ENCODE data around the gene PSD4.

The PSD4 gene

DNA sequence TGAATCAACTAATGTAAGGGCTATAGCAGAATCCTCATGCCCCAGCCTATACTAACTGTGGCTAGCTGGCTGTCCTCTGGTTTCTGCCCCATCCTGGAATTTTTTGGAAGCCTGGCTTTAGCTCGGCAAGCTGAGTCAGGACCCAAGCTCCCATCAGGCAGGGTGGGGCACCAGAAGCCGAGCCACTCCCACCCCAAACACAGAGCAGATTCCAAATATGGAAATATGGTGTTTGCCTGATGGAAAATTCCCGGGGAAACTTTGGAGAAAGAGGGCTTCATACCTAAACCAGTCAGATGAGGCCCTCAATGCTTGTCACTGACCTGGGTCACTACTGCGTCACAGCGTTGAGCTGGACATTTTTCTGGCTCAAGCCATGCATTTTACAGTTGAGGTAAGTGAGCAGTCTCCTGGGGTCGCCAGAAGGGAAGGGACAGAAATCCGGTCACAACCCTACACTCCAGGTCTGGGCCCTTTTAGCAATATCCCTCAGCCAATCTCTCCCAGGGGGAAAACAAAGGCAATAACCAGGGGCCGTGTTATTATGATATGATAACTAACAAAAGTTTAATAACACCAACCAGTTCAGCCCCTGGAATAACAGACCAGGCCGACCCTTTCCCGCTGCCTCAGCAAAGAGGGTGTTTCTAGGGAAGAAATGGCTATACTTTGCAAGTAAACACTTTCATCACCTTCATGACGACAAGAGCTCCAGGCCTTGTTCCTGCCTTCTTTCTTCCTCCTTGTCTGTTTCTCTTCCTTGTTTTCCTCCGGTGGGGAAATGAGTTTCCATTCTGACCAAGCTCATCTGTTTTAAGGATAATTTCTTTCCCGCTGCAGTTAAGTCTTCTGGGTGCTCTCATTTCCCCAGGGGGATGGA is 37.7 kb downstream of the PSD4 start:
- Mint-ChIP-seq H3K27ac (no peak overlapping the region), H3K9me3 (no peaks in the 10 kb centered on the region), H3K4me1 (ENCODE audit: low read depth) (no peaks in the 10 kb centered on the region), H3K4me3 (no peak overlapping the region), H3K27me3 (no peaks in the 10 kb centered on the region), H3K36me3 (ENCODE audit: low read depth) (no peaks in the 10 kb centered on the region)
- DNase-seq = no peak

GRCh38 chr2:113212245-113213060 is 38.7 kb downstream of the PSD4 start:
- Mint-ChIP-seq H3K9me3 (no peaks in the 10 kb centered on the region), H3K27me3 (no peaks in the 10 kb centered on the region), H3K27ac (no peak overlapping the region), H3K4me3 (no peak overlapping the region), H3K36me3 (ENCODE audit: low read depth) (no peaks in the 10 kb centered on the region), H3K4me1 (ENCODE audit: low read depth) (peaks cover 4% of the 10 kb centered on the region)
- DNase-seq = no peak

DNA sequence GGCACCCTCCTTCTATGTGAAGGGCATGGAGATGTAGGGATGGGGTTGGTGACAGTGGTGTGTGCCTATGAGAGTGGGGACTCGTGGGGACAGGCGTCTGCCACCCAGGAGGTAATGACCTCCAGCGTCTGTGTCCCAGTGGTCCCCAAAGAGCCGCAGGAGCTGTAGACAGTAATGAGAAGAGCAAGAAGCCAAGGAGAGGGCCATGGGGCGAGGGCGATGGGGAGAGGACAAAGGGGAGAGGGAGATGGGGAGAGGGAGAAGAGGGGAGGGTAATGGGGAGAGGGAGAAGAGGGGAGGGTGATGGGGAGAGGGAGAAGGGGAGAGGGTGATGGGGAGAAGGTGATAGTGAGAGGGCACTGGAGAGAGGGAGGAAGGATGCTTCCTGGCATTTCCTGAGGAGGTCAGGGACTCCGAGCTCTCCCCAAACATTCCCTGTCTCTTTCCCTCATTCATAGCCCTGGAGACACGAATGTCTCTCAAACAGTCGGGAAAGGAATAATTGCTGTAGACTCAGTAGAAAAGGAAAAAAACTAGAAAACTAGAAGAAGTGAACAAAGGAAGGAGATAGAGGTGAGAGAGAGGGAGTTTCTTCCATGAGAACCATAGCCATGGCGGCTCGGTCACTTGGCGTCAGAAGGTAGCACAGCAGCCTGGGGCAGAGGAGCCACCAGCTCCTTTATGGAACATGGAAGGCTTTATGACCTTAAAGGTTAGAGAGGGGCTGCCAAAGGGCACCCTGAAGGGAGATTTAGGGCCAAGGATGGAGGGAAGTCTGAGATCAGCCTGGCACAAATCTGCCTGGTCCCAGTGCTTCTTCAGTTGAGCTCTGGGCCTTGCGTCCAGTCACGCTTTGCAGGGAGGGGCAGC is 39.5 kb downstream of the PSD4 start:
- Mint-ChIP-seq H3K4me1 (ENCODE audit: low read depth) (peaks cover 10% of the 10 kb centered on the region), H3K4me3 (no peak overlapping the region)

DNA sequence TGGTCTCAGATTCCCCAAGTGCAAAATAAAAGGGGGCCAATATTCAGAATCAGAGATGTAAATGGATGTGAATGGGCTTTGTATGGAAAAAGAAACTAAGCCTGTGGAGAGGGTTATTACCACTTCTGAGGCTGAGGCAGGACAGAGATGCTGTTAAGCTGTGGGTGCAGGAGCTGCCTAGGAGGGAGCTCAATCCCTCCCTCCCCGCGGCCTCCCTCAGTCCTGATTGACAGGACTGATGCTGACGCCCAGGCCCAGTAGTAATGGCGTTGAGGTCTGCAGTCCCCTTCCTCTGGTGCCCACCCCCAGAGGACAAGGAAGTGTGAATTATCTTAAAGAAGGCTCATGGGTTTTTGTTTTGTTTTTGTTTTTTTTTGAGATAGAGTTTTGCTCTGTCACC is 40.4 kb downstream of the PSD4 start:
- no peaks in the 10 kb centered on the region for H3K27me3 Mint-ChIP-seq
- no peak overlapping the region for H3K27ac Mint-ChIP-seq
- no peaks in the 10 kb centered on the region for H3K36me3 Mint-ChIP-seq (ENCODE audit: low read depth)
- no peak for DNase-seq
- no peak overlapping the region for H3K4me3 Mint-ChIP-seq
- H3K9me3 Mint-ChIP-seq = no peaks in the 10 kb centered on the region
- peaks cover 14% of the 10 kb centered on the region for H3K4me1 Mint-ChIP-seq (ENCODE audit: low read depth)

More for the DNA sequence above, 39.5 kb downstream of the PSD4 start:
- H3K27ac Mint-ChIP-seq = no peak overlapping the region
- no peak for DNase-seq
- H3K36me3 Mint-ChIP-seq (ENCODE audit: low read depth) = no peaks in the 10 kb centered on the region
- no peaks in the 10 kb centered on the region for H3K9me3 Mint-ChIP-seq
- no peaks in the 10 kb centered on the region for H3K27me3 Mint-ChIP-seq

GRCh38 chr2:113215056-113215455 is 41.3 kb downstream of the PSD4 start:
- no peak for DNase-seq
- H3K27me3 Mint-ChIP-seq = no peaks in the 10 kb centered on the region
- H3K9me3 Mint-ChIP-seq = no peaks in the 10 kb centered on the region
- no peak overlapping the region for H3K4me3 Mint-ChIP-seq
- H3K27ac Mint-ChIP-seq = no peak overlapping the region
- H3K4me1 Mint-ChIP-seq (ENCODE audit: low read depth) = peaks cover 14% of the 10 kb centered on the region
- no peaks in the 10 kb centered on the region for H3K36me3 Mint-ChIP-seq (ENCODE audit: low read depth)

- H3K4me3 Mint-ChIP-seq = no peak overlapping the region
- H3K4me1 Mint-ChIP-seq (ENCODE audit: low read depth) = peaks cover 14% of the 10 kb centered on the region
- H3K27ac Mint-ChIP-seq = no peak overlapping the region
- DNase-seq = no peak
- H3K36me3 Mint-ChIP-seq (ENCODE audit: low read depth) = no peaks in the 10 kb centered on the region
- no peaks in the 10 kb centered on the region for H3K9me3 Mint-ChIP-seq
- H3K27me3 Mint-ChIP-seq = no peaks in the 10 kb centered on the region
Measured at GRCh38 chr2:113216321-113216720, 42.5 kb downstream of the PSD4 start.

DNA sequence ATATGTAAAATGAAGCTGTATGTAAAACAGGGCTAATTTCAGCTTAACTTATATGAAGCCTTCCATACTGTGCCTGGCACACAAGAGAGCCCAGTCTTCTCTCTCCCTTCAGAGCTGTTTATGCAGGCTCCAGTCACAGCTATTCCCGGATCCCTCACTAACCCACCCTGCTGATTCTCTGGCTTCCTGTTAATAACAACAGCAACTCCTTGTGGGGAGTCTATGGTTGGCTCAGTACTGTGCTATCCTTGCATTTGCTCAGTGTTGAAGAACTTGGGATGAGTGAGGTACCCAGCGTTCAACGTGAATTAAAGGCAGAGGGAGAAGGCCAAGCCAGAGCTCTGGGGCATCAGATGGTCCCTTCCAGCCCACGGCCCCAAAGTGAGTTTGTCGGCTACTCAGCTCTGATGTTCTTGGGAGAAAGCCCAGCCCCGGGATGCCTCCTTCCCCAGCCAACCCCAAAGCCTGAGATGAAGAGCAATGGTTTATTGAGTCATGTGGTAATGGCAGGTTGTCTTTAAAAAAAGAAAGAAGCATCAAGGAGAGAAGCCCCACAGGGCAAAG is 43.2 kb downstream of the PSD4 start:
- H3K36me3 Mint-ChIP-seq (ENCODE audit: low read depth) = no peaks in the 10 kb centered on the region
- no peaks in the 10 kb centered on the region for H3K9me3 Mint-ChIP-seq
- no peak for DNase-seq
- no peak overlapping the region for H3K27ac Mint-ChIP-seq
- no peaks in the 10 kb centered on the region for H3K27me3 Mint-ChIP-seq
- H3K4me1 Mint-ChIP-seq (ENCODE audit: low read depth) = peaks cover 14% of the 10 kb centered on the region
- no peak overlapping the region for H3K4me3 Mint-ChIP-seq

GRCh38 chr2:113217455-113218282 is 43.9 kb downstream of the PSD4 start:
- Mint-ChIP-seq H3K27me3 (no peaks in the 10 kb centered on the region), H3K9me3 (no peaks in the 10 kb centered on the region), H3K4me3 (no peak overlapping the region), H3K27ac (no peak overlapping the region), H3K4me1 (ENCODE audit: low read depth) (peaks cover 14% of the 10 kb centered on the region), H3K36me3 (ENCODE audit: low read depth) (no peaks in the 10 kb centered on the region)
- no peak for DNase-seq

DNA sequence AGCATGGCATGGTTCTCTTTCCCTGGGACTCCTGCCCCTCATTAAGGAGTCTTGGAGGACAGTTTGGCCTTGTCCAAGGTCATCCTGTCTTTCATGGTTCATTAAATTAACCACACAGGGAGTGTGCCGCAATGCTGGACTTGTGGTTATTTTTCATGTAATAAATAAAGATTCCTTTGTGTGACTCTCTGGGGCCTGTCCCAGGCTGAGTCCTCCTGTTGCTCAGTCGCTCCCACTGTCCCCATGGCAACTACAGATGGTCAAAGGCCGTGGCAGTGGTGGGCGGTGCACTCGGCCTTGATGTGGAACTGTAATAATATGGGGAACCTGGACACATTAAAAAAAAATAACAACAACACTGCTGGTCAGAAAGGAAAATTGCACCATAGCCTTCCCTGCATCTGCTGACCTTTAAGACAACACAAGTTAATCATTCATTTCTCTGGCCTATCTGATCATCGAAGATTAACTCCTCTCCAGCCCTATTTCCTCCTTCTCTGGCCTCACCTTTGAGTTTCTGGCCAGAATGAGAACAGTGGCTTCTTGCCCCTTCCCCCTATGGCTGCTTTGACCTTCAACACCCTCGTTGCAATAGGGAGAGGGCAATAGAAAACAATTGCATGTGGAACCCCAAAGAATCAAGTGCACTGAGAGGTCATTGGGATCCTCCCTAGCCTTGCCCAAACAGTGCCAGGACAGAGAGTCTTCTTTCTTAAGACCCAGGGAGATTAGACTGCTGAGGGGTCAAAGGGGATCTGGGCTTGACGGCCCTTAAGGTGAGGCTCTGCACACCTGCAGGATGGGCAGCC is 44.7 kb downstream of the PSD4 start:
- H3K36me3 Mint-ChIP-seq (ENCODE audit: low read depth) = no peaks in the 10 kb centered on the region
- no peaks in the 10 kb centered on the region for H3K27me3 Mint-ChIP-seq
- H3K4me3 Mint-ChIP-seq = no peak overlapping the region
- no peak overlapping the region for H3K27ac Mint-ChIP-seq
- H3K9me3 Mint-ChIP-seq = no peaks in the 10 kb centered on the region
- peaks cover 14% of the 10 kb centered on the region for H3K4me1 Mint-ChIP-seq (ENCODE audit: low read depth)
- no peak for DNase-seq

GRCh38 chr2:113219092-113219441 is 45.3 kb downstream of the PSD4 start:
- Mint-ChIP-seq H3K27ac (no peak overlapping the region), H3K27me3 (no peaks in the 10 kb centered on the region), H3K9me3 (no peaks in the 10 kb centered on the region), H3K36me3 (ENCODE audit: low read depth) (no peaks in the 10 kb centered on the region), H3K4me3 (no peak overlapping the region), H3K4me1 (ENCODE audit: low read depth) (peaks cover 14% of the 10 kb centered on the region)
- no peak for DNase-seq

DNA sequence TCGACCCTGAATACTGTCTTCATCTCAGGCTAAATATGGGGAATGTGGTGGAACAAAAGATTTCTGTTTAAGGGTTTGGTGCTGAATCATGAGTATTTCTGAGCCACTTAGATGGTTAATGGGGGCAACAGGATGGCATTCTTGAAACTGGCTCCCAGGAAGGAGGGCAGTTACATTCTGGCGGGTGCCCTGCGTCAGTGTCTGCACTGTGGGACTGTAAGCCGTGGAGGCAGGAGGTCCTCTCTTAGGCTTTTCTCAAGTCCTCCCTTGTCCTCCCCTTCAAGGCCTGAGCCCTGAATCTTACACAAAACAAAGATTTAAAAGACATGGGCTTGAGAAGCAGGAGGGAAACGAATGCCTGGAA is 45.7 kb downstream of the PSD4 start:
- DNase-seq = no peak
- Mint-ChIP-seq H3K36me3 (ENCODE audit: low read depth) (no peaks in the 10 kb centered on the region), H3K27me3 (no peaks in the 10 kb centered on the region), H3K9me3 (no peaks in the 10 kb centered on the region), H3K4me3 (no peak overlapping the region), H3K27ac (no peak overlapping the region), H3K4me1 (ENCODE audit: low read depth) (peaks cover 14% of the 10 kb centered on the region)

- H3K27me3 Mint-ChIP-seq = no peaks in the 10 kb centered on the region
- DNase-seq = no peak
- peaks cover 14% of the 10 kb centered on the region for H3K4me1 Mint-ChIP-seq (ENCODE audit: low read depth)
- no peaks in the 10 kb centered on the region for H3K9me3 Mint-ChIP-seq
- H3K36me3 Mint-ChIP-seq (ENCODE audit: low read depth) = no peaks in the 10 kb centered on the region
- H3K4me3 Mint-ChIP-seq = no peak overlapping the region
- no peak overlapping the region for H3K27ac Mint-ChIP-seq
Measured at GRCh38 chr2:113219889-113220641, 46.3 kb downstream of the PSD4 start.
